B cell (primary cell): Measurements from ENCODE around the gene FAM168B. TPM values are rescaled to one million over a fixed set of nuclear protein-coding genes. Genes with fewer than 3 reads are reported as not detected.

ENCODE experiments used
- ATAC-seq: fragments of 200-7000 bp; cut with Tn5 transposase; one replicate; pipeline ENCODE4 v1.10.0; 2021; ENCODE audit warnings: low read depth, mild to moderate bottlenecking, moderate number of reproducible peaks, moderate library complexity
- CTCF ChIA-PET: fragments of 350-600 bp; sonication (Branson Sonifier 250); formaldehyde crosslinking; loops from one replicate; lab custom pipeline; 2021; ENCODE audit warnings: antibody characterized with exemption, inconsistent platforms; lab: Charles Lee
- POLR2A ChIA-PET: fragments of 350-600 bp; sonication (Branson Sonifier 250); formaldehyde crosslinking; loops from one replicate; lab custom pipeline; 2021; ENCODE audit warnings: antibody characterized with exemption; lab: Charles Lee
- DNase-seq: peaks from one replicate; pipeline ENCODE4 v3.0.0; 2013
- H2AFZ ChIP-seq: 2 replicates; pipeline ENCODE4 v1.6.1; 2012; ENCODE audit warnings: mild to moderate bottlenecking, low read depth, low read length; ENCODE audit not compliant: insufficient read depth, poor library complexity, severe bottlenecking
- H3K27ac ChIP-seq, 2 donors: 1 replicate in 1 of 2; 2 replicates in 1 of 2; pipeline ENCODE4 v1.5.1; 2012 to 2013; ENCODE audit warnings: low read length in 2 of 2, mild to moderate bottlenecking in 2 of 2, moderate library complexity in 1 of 2
- H3K27me3 ChIP-seq, 4 experiments: fragments of 200-600 bp in 1 of 4; sonication (generic) in 1 of 4; replicated peaks in 1 of 4; 1 replicate in 2 of 4; 2 replicates in 2 of 4; pipeline versions ENCODE4 v1.6.1 to v1.7.0; 2013 to 2016; ENCODE audit warnings: low read length in 3 of 4, mild to moderate bottlenecking in 2 of 4, mixed read lengths in 1 of 4, moderate library complexity in 1 of 4; ENCODE audit not compliant: insufficient read depth in 4 of 4, control insufficient read depth in 3 of 4; ENCODE audit errors: control extremely low read depth in 1 of 4
- H3K36me3 ChIP-seq, 2 experiments: replicated peaks in 1 of 2; 1 replicate in 1 of 2; 2 replicates in 1 of 2; pipeline versions ENCODE4 v1.6.1 to v1.7.1; 2013; ENCODE audit warnings: low read length in 1 of 2; ENCODE audit not compliant: insufficient read depth in 2 of 2, control insufficient read depth in 1 of 2; ENCODE audit errors: control extremely low read depth in 1 of 2, extremely low read depth in 1 of 2
- H3K4me1 ChIP-seq, 2 donors: fragments of 200-600 bp in 1 of 2; sonication (generic) in 1 of 2; 1 replicate in 1 of 2; 2 replicates in 1 of 2; pipeline versions ENCODE4 v1.5.1 to v1.6.1; 2013 to 2017; ENCODE audit warnings: low read length in 2 of 2; ENCODE audit not compliant: control insufficient read depth in 2 of 2, insufficient read depth in 2 of 2
- H3K4me2 ChIP-seq: replicated peaks from 2 replicates; pipeline ENCODE3; 2012; ENCODE audit warnings: mild to moderate bottlenecking, low read depth, low read length; ENCODE audit not compliant: poor library complexity, severe bottlenecking
- H3K4me3 ChIP-seq, 5 experiments: fragments of 200-600 bp in 1 of 5; sonication (generic) in 1 of 5; 1 replicate in 3 of 5; 2 replicates in 2 of 5; pipeline versions ENCODE4 v1.5.1 to v1.7.0; 2011 to 2016; ENCODE audit warnings: low read length in 4 of 5, mild to moderate bottlenecking in 4 of 5, low read depth in 2 of 5, control low read depth in 1 of 5, moderate library complexity in 1 of 5; ENCODE audit not compliant: insufficient read depth in 1 of 5; ENCODE audit errors: control extremely low read depth in 1 of 5, extremely low read depth in 1 of 5
- H3K79me2 ChIP-seq: fragments of 200-600 bp; sonication (generic); one replicate; pipeline ENCODE4 v1.6.0; 2016; ENCODE audit warnings: low read length; ENCODE audit not compliant: control insufficient read depth, insufficient read depth
- H3K9ac ChIP-seq: fragments of 200-600 bp; sonication (generic); 2 replicates; pipeline ENCODE4 v1.6.1; 2017; ENCODE audit warnings: mild to moderate bottlenecking, low read length, moderate library complexity
- H3K9me3 ChIP-seq, 3 donors: one replicate each; pipeline versions ENCODE4 v1.6.1 to v1.7.1; 2013; ENCODE audit warnings: low read length in 2 of 3; ENCODE audit not compliant: control insufficient read depth in 2 of 3, insufficient read depth in 1 of 3; ENCODE audit errors: control extremely low read depth in 1 of 3
- H4K20me1 ChIP-seq: 2 replicates; pipeline ENCODE4 v1.6.0; 2012; ENCODE audit warnings: mild to moderate bottlenecking, low read length; ENCODE audit not compliant: insufficient read depth, control insufficient read depth, poor library complexity, severe bottlenecking
- H3K27ac Mint-ChIP-seq: one replicate; pipeline ENCODE4 v1.8.0; 2021; ENCODE audit warnings: mixed read lengths
- H3K27me3 Mint-ChIP-seq: one replicate; pipeline ENCODE4 v1.8.0; 2021; ENCODE audit warnings: mixed read lengths
- H3K4me1 Mint-ChIP-seq: one replicate; pipeline ENCODE4 v1.8.0; 2021; ENCODE audit warnings: mixed read lengths
- H3K4me3 Mint-ChIP-seq: one replicate; pipeline ENCODE4 v1.8.0; 2021; ENCODE audit warnings: mixed read lengths
- H3K9me3 Mint-ChIP-seq: one replicate; pipeline ENCODE4 v1.8.0; 2022; ENCODE audit warnings: mixed read lengths; ENCODE audit not compliant: insufficient read depth
- EZH2 ChIP-seq: IDR thresholded peaks from 2 replicates; pipeline ENCODE4 v1.6.1; 2012; ENCODE audit warnings: borderline replicate concordance, low read depth, mild to moderate bottlenecking, moderate library complexity, low read length; ENCODE audit not compliant: insufficient read depth, poor library complexity, severe bottlenecking
- WGBS: methylation state at CpG from one replicate; pipeline ENCODE4 v1.1.5; 2013; ENCODE audit warnings: missing lambda C conversion rate; ENCODE audit not compliant: insufficient coverage; 5-methylcytosine and 5-hydroxymethylcytosine counted together
- intact Hi-C: fragments of 100-400 bp; cut with micrococcal nuclease; formaldehyde crosslinking; loops from one replicate; pipeline ENCODE4 v1.10.0; 2022
- polyA plus RNA-seq: library from polyadenylated mRNA; depleted of rRNA; stranded (reverse); fragments of >200 nt; gene quantifications from 2 replicates; pipeline ENCODE4 v1.2.3, GENCODE V29; 2012
- total RNA-seq, 2 donors: library from RNA; stranded (reverse); fragments of 120-200 nt in 1 of 2; gene quantifications; 1 replicate in 1 of 2; 2 replicates in 1 of 2; pipeline versions ENCODE4 v1.2.3 to v1.2.4, GENCODE V29; 2013 to 2022
- TF ChIP-seq, protein P1 (sequence below): fragments of 200-600 bp; IDR thresholded peaks from one replicate; pipeline ENCODE4 v1.8.0; 2022; ENCODE audit warnings: antibody characterized with exemption, mild to moderate bottlenecking

FAM168B gene
- total and polyA plus RNA-seq, 2 donors (not counting 1 experiment from before 2014, with no cell fraction given), result 38.6 to 70.5 TPM

DNA sequence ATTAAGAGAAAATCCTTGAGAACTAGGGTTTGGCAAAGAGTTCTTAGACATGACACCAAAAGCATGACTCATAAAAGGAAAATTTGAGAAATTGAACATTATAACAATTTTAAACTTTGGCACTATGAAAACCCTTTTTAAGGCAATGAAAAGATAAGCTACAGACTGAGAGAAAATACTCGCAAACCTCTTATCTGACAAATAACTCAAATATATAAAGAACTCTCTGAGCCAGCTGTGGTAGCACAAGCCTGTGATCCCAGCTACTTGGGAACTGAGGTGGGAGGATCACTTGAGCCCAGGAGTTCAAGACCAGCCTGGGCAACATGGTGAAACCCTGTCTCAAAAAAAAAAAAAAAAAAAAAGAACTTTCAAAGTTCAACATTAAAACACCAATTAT lies 70.5 kb downstream of the FAM168B start:
- DNase-seq, result no peak
- Mint-ChIP-seq H3K4me3 (no peak overlapping the region), H3K4me1 (no peaks in the 10 kb centered on the region), H3K27me3 (peaks cover 26% of the 10 kb centered on the region), H3K9me3 (peaks cover 7% of the 10 kb centered on the region), H3K27ac (no peak overlapping the region)
- Histone ChIP-seq H3K27ac (no peak overlapping the region), H3K9me3 (peaks cover 0 to 3% (median 2%) of the 10 kb centered on the region in 3 donors), H3K36me3 (no peaks in the 10 kb centered on the region), H4K20me1 (no peaks in the 10 kb centered on the region), H3K79me2 (no peaks in the 10 kb centered on the region), H3K4me3 (no peak overlapping the region), H3K9ac (no peak overlapping the region), H2AFZ (no peak overlapping the region), H3K4me1 (no peaks in the 10 kb centered on the region), H3K4me2 (no peak overlapping the region), H3K27me3 (peaks cover 0 to 2% (median 0%) of the 10 kb centered on the region in 4 experiments)
- POLR2A ChIA-PET, result no interaction called here
- intact Hi-C loops, result no loop called here
- TF ChIP-seq EZH2, result no peak
- TF ChIP-seq, protein P1, sequence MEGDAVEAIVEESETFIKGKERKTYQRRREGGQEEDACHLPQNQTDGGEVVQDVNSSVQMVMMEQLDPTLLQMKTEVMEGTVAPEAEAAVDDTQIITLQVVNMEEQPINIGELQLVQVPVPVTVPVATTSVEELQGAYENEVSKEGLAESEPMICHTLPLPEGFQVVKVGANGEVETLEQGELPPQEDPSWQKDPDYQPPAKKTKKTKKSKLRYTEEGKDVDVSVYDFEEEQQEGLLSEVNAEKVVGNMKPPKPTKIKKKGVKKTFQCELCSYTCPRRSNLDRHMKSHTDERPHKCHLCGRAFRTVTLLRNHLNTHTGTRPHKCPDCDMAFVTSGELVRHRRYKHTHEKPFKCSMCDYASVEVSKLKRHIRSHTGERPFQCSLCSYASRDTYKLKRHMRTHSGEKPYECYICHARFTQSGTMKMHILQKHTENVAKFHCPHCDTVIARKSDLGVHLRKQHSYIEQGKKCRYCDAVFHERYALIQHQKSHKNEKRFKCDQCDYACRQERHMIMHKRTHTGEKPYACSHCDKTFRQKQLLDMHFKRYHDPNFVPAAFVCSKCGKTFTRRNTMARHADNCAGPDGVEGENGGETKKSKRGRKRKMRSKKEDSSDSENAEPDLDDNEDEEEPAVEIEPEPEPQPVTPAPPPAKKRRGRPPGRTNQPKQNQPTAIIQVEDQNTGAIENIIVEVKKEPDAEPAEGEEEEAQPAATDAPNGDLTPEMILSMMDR, result no peak
- no peak for ATAC-seq
- CTCF ChIA-PET, result no interaction called here
- no CpG with 5 or more reads among the region's 1 CpG for WGBS

DNA sequence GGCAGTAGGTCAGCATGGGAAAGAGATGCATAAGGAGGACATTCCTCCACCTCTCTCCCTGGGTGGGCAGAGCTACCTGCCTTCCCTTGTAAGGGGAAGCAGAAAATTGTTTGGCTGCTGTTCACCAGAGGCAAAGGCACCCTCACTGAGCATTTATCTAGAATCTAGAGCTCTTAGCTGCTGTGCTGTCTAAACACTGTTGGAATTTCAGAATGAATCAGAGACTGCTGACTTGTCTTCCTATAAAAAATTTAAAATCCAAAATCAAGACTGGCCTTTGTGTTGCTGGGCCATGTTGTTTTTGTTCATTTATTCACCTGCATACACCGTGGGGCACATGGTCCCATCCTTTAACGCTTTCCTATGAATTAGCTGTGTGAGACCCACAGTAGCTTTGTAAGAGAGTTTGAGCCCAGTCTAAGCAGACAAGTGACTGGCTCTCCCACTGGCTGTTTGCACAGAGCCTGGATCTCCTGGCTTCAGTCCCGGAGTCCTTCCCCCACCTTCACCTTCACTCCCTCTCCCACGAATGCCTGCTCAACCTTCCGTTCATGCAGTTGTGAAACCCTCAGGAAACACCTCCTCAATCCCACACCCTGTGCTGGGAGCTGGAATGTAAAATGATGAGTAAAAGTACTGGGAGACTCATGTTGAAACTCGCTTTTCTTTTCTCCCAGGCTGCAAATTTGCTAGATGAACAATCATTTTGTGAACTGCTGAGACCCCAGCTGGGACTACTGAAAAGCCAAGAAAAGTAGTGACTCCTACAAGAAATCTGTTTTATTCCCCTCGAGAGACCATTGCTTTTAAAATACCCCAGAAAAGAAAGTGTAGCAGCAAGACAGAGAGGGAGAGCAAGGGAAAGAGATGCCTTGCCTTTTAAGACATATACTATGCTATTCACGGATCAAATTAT lies 76.2 kb downstream of the FAM168B start:
- no peak for TF ChIP-seq EZH2
- TF ChIP-seq, protein P1, result no peak
- 78% methylated on average over 2 of the region's 8 CpGs for WGBS
- Mint-ChIP-seq H3K4me3 (no peak overlapping the region), H3K27ac (no peak overlapping the region), H3K4me1 (no peaks in the 10 kb centered on the region), H3K27me3 (peaks cover 34% of the 10 kb centered on the region), H3K9me3 (peaks cover 2% of the 10 kb centered on the region)
- Histone ChIP-seq H3K4me2 (no peak overlapping the region), H2AFZ (no peak overlapping the region), H4K20me1 (no peaks in the 10 kb centered on the region), H3K9ac (no peak overlapping the region), H3K27ac (no peak overlapping the region), H3K4me3 (no peak overlapping the region), H3K9me3 (peaks cover 0 to 2% (median 0%) of the 10 kb centered on the region in 3 donors), H3K27me3 (peaks cover 0 to 4% (median 0%) of the 10 kb centered on the region in 4 experiments), H3K4me1 (no peaks in the 10 kb centered on the region), H3K79me2 (no peaks in the 10 kb centered on the region), H3K36me3 (no peaks in the 10 kb centered on the region)
- DNase-seq (no peak), ATAC-seq (no peak)
- ChIA-PET CTCF (interaction anchor here (0.6 kb wide), 1 partner anchor 45 kb away, joined by 3 read pairs; no protein-coding TSS in a partner anchor), POLR2A (no interaction called here)
- intact Hi-C loops, result no loop called here
